GM18520 (cell line): Measurements from ENCODE around the gene CPXM1.

ENCODE experiments used
- ATAC-seq: cut with Tn5 transposase; IDR thresholded peaks from one replicate; pipeline ENCODE4 v1.9.1; 2021; ENCODE audit not compliant: unreplicated experiment

Gene CPXM1

DNA sequence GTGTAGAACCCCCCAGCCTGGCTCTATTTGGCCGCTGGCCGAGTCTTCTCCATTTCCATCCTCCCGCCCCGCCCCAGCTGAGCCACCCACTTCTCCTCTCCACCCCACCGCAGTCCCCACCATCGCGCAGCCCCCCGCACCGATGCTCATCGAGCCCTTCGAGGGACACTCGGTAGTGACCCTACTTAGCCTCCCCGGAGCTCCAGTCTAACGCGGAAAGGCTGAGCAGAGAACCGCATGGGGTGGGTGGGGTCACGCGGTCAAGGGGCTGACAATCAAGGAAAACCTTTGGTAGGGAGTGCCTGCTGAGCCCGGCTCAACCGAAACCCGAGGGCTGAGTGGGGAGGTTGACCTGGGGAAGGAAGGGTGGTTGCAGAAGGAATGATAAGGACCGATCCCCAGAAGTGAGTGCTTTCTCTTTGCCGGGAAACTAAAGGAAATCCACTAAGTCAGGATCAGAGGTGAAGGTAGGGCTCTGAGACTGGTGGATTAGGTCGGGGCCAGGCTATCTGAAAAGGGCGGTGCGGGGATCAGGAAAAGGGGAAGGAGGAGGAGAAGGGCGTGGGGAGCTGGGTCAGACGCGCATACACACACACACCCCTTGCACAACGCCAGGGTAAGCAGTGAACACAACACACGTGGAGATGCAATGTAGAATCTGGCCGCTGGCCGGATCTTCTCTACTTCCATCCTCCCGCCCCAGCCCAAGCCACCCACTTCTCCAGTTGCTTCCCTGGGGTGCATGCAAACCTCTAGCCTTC is 49.8 kb downstream of the CPXM1 start:
- ATAC-seq = no peak

DNA sequence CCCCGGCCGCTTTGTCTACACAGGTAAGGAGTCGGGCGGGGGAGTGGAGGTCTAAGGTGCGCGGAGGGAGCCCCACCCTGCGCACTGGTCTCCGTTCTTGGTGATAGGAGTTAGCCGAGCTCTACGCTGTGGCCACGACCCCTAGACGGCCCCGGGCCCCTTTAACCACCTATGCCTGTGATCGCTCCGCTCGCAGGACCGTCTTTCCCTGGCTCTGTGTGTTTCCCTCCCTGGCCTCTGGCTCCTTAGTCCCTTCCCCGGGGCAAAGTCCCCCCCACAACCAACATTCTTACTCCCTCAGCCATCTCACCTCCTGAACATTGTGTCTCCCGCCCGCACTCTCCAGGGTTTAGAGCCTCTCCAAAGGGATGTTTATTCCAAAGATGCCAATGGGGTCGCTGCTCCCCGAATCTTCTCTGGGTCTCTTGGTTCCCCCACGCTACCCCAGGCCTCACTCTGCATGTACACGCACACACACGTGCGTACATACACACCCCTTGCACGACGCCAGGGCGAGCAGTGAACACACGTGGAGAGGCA is 50.4 kb downstream of the CPXM1 start:
- no peak for ATAC-seq

DNA sequence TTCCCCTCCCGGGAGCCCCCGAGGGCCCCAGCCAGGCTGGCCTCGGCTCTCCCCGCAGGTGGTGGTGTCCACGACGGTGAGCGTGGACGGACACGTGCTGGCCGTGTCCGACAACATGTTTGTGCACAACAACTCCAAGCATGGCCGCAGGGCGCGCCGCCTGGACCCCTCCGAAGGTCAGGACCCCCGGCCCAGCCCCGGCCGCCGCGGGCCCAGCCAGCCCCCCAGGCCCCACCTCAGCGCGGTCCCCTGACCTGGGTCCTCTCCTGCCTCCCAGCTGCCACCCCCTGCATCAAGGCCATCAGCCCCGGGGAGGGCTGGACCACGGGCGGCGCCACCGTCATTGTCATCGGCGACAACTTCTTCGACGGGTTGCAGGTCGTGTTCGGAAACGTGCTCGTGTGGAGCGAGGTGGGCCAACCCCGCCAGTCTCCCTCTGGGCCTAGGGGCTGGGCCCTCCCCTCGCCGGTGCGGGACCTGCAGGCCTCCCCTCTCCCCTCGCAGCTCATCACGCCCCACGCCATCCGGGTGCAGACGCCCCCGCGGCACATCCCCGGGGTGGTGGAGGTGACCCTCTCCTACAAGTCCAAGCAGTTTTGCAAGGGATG is 51.0 kb downstream of the CPXM1 start:
- ATAC-seq = no peak

DNA sequence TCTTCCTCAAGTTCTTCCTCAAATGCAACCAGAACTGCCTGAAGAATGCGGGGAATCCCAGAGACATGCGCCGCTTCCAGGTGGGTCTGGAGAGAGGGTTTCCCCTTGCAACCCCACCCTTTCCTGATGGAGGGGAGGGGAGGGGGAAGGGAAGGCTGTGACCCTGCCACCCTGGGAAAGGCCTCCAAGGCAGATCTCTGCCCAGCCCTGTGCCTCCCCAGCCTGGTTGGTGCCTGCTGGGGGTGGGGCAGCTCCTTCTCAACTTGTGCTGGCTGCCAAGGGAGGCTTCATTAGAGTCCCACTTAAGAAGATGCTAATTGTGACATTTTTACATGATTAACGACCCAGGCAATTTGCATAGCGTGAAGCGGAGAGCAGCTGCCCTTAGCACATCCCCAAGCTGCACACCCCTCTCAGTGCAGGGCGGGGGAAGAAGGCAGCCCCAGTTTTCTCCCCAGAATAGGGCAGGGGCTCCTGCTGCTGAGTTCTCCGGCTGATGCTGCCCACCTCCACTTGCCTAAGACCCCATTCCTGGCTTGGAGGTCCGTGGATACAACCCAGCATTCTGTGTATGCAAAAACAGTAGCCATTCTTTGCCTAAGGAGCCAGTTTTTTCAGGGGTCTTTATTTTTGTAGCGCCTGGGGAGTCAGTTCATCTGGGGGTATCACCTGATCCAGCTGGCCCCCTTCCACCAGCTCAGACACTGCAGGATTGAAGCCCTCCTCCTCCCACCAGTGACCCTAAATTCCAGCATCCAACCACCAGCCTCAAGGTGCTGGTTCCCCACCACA is 51.7 kb downstream of the CPXM1 start:
- ATAC-seq = no peak

DNA sequence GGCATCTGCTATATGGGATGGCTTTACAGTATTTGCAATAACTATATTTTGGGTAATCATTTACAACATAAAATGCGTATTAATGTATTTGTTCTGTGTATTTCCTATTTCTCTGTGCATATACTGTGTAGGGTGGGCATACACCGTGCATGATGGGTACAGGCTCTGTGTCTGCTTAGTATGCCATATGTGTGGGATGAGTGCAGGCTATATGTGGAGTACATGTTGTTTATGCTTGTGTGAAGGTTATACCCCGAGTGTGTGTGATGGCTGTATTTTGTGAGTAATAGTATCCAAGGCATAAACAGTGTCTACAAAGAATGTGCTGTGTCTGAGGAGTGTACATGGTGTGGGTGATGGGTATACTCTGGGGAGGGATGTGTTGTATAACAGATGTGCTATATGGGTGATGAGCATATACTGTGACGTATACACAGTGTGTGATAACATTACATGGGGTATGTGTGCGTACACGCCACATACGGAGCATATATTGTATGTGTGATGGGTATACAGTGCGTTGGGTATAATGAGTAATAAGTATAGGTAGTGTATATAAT is 52.7 kb downstream of the CPXM1 start:
- no peak for ATAC-seq

DNA sequence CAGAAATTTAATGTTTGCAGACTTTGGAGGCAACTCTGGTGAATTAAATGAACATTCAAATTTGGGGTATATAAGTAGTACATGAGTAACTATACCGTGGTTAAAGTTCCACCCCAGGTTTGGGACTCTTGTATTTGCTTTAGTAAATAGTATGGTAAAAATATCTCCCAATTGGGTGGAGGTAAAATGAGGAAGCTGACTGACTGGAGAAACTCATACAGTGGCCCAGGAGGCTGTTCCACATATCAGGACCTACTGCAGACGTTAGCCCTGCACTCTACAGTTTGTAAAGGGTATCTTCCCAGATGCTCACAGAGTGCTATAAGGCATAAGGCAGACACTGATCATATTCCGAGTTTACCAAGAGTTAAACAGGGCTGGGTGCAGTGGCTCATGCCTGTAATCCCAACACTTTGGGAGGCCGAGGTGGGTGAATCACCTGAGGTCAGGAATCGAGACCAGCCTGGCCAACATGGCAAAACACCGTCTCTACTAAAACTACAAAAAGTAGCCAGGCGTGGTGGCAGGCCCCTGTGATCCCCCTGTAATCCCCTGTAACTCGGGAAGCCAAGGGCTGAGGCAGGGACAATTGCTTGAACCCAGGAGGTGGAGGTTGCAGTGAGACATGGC is 53.7 kb downstream of the CPXM1 start:
- no peak for ATAC-seq

GRCh38 chr20:2745936-2746635 is 54.3 kb downstream of the CPXM1 start:
- no peak for ATAC-seq

GRCh38 chr20:2745060-2745910 is 55.1 kb downstream of the CPXM1 start:
- no peak for ATAC-seq
